ENCODE results near the gene CTRB2.

CTRB2 gene

DNA sequence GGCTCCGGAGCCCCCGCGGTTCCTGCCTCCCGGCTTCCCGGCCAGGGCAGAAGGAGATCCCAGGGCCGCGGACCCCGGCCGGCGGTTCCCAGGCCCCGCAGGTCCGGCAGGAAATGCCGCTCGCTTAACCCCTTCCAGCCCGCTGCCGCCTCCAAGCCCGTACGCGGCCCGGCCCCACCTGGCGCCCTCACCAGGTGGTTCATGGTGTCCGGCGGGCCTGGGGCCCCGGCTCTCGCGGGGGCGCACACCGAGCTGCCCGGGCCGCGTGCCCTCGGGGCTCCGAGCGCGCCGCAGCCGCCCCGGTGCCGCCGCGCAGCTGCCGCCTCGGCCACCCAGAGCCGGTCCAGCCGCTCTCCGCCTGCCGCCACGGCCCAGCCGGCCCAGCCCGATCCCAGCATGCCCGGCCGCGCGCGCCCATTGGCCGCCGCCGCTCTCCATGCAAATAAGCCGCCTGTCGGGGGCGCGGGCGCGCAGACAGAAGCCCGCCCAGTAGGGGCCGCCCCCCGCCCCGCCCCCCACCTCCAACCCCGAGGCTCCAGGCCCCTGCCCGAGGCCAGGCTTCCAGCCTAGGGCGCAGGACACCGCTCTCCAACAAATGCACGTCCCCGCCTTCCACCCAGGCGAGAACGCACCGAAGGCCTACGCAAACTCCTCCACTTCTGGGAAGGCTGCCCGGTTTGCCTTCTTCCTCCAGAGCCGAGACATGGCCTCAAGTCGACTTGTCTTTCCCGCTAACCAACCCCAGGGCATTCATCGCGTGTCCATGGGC, 44.5 kb upstream of the CTRB2 start, which contains the start of gene BCAR1:
BCAR1 (minus strand) TSS at position 345 of the 769 bp plus-strand sequence; CDS start at position 203, 142 bp downstream.
- no peak for TF ChIP-seq CTCF (IDR thresholded peaks at IDR 0.05; ENCODE audit: low read length, missing control alignments)
- peak; percentile 91 for DNase-seq (ENCODE audit: low read depth)
- peak within 1 kb of the TSS; percentile 71 for H3K4me3 ChIP-seq (replicated peaks; ENCODE audit: low read depth, low read length)

GRCh38 chr16:75250809-75251279, 43.9 kb upstream of the CTRB2 start:
- peak overlapping the region; percentile 71 for H3K4me3 ChIP-seq (replicated peaks; ENCODE audit: low read depth, low read length)
- no peak for DNase-seq (ENCODE audit: low read depth)
- TF ChIP-seq CTCF (IDR thresholded peaks at IDR 0.05; ENCODE audit: low read length, missing control alignments): no peak

- peak overlapping the region; percentile 71 for H3K4me3 ChIP-seq (replicated peaks; ENCODE audit: low read depth, low read length)
- no peak for TF ChIP-seq CTCF (IDR thresholded peaks at IDR 0.05; ENCODE audit: low read length, missing control alignments)
- DNase-seq (ENCODE audit: low read depth): no peak
Measured at GRCh38 chr16:75250089-75250808, 43.3 kb upstream of the CTRB2 start.

DNA sequence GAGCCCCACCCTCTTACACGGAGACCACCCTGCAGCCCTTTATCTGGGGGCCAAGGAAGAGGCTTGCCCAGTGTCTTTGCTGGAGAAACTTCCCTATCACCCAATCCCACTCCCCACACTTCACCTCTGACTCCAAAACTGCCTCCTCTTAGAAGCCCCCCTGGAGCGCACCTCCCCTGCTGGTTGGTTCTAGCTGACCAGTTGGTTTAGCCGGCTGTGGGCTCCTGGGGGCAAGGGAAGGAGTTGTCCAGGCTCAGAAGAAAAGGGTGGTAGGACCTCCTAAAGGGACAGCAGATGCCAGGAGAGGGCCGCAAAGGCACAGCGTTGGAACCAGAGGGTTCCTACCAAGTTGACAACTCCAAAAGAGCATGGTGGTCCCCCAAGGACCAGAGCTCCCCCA, 42.5 kb upstream of the CTRB2 start:
- DNase-seq (ENCODE audit: low read depth): no peak

GRCh38 chr16:75248536-75249380, 41.8 kb upstream of the CTRB2 start:
- H3K4me3 ChIP-seq (replicated peaks; ENCODE audit: low read depth, low read length): no peak overlapping the region
- no peak for TF ChIP-seq CTCF (IDR thresholded peaks at IDR 0.05; ENCODE audit: low read length, missing control alignments)

More for the DNA sequence above, 42.5 kb upstream of the CTRB2 start:
- TF ChIP-seq CTCF (IDR thresholded peaks at IDR 0.05; ENCODE audit: low read length, missing control alignments): no peak
- peak overlapping the region; percentile 71 for H3K4me3 ChIP-seq (replicated peaks; ENCODE audit: low read depth, low read length)

DNA sequence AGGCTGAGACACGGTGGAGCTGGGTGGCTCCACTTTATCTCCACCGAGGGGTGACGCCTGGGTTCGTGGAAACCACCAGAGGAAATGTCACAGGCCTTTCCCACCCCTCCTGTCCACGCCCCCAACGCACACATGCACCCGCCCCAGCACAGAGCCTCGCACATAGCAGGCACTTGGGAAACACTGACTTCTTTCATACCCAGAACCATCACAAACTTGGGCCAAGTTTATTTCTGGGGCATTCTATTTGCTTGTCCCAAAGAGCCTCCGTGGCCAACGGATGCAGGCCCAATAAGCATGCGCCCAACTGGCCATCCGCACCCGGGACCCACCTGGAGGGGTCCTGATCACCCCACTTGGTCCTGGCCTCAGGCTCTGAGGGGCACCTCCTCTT, 41.2 kb upstream of the CTRB2 start:
- no peak for TF ChIP-seq CTCF (IDR thresholded peaks at IDR 0.05; ENCODE audit: low read length, missing control alignments)
- H3K4me3 ChIP-seq (replicated peaks; ENCODE audit: low read depth, low read length): no peak overlapping the region
- DNase-seq (ENCODE audit: low read depth): no peak

More at GRCh38 chr16:75248536-75249380, 41.8 kb upstream of the CTRB2 start:
- no peak for DNase-seq (ENCODE audit: low read depth)

All from fibroblast of pulmonary artery (primary cell).